ENCODE measurements around the gene GALNS.

The GALNS gene

GRCh38 chr16:88798772-88799455 lies 57.8 kb downstream of the GALNS start:
- Histone ChIP-seq H3K9me3 (ENCODE audit: insufficient read depth, low read length) (no peaks in the 10 kb centered on the region), H2AFZ (ENCODE audit: low read depth, low read length, severe bottlenecking) (no peak overlapping the region), H3K27ac (ENCODE audit: low read depth, low read length) (no peak overlapping the region), H3K4me3 (ENCODE audit: insufficient read depth, low read length, poor library complexity, severe bottlenecking) (no peak overlapping the region), H3F3A (ENCODE audit: insufficient read depth) (peaks cover 7% of the 10 kb centered on the region; the same call in 1 of the 2 replicates), H3K36me3 (ENCODE audit: low read length) (no peaks in the 10 kb centered on the region), H3K27me3 (ENCODE audit: low read length) (no peaks in the 10 kb centered on the region), H3K9me2 (replicated peaks; ENCODE audit: insufficient read depth, low read length) (no peaks in the 10 kb centered on the region), H3K9ac (ENCODE audit: low read length) (no peak overlapping the region), H3K79me2 (ENCODE audit: insufficient read depth, low read length) (no peaks in the 10 kb centered on the region), H3K4me2 (ENCODE audit: low read depth, low read length, poor library complexity, severe bottlenecking) (no peak overlapping the region), H4K20me1 (ENCODE audit: low read depth, low read length) (no peaks in the 10 kb centered on the region)
- TF ChIP-seq CTCF (IDR thresholded peaks at IDR 0.05; ENCODE audit: insufficient read depth, low read length, poor library complexity, severe bottlenecking) (no peak), EZH2phosphoT487 (conservative IDR thresholded peaks at IDR 0.05; ENCODE audit: low read length) (no peak)

GRCh38 chr16:88798073-88798472 lies 58.7 kb downstream of the GALNS start:
- Histone ChIP-seq H3K4me3 (ENCODE audit: insufficient read depth, low read length, poor library complexity, severe bottlenecking) (no peak overlapping the region), H3K4me2 (ENCODE audit: low read depth, low read length, poor library complexity, severe bottlenecking) (no peak overlapping the region), H3K27me3 (ENCODE audit: low read length) (no peaks in the 10 kb centered on the region), H3K9me2 (replicated peaks; ENCODE audit: insufficient read depth, low read length) (no peaks in the 10 kb centered on the region), H2AFZ (ENCODE audit: low read depth, low read length, severe bottlenecking) (no peak overlapping the region), H3K36me3 (ENCODE audit: low read length) (no peaks in the 10 kb centered on the region), H4K20me1 (ENCODE audit: low read depth, low read length) (no peaks in the 10 kb centered on the region), H3K27ac (ENCODE audit: low read depth, low read length) (no peak overlapping the region), H3F3A (ENCODE audit: insufficient read depth) (peaks cover 7% of the 10 kb centered on the region; the same call in 1 of the 2 replicates), H3K79me2 (ENCODE audit: insufficient read depth, low read length) (no peaks in the 10 kb centered on the region), H3K9ac (ENCODE audit: low read length) (no peak overlapping the region), H3K9me3 (ENCODE audit: insufficient read depth, low read length) (no peaks in the 10 kb centered on the region)
- no peak for TF ChIP-seq EZH2phosphoT487 (conservative IDR thresholded peaks at IDR 0.05; ENCODE audit: low read length)
- no peak for TF ChIP-seq CTCF (IDR thresholded peaks at IDR 0.05; ENCODE audit: insufficient read depth, low read length, poor library complexity, severe bottlenecking)

- H3K27ac ChIP-seq (ENCODE audit: low read depth, low read length), result no peak overlapping the region
- no peaks in the 10 kb centered on the region for H3K27me3 ChIP-seq (ENCODE audit: low read length)
- no peaks in the 10 kb centered on the region for H3K79me2 ChIP-seq (ENCODE audit: insufficient read depth, low read length)
- TF ChIP-seq EZH2phosphoT487 (conservative IDR thresholded peaks at IDR 0.05; ENCODE audit: low read length) (no peak), CTCF (IDR thresholded peaks at IDR 0.05; ENCODE audit: insufficient read depth, low read length, poor library complexity, severe bottlenecking) (no peak)
- no peak overlapping the region for H3K4me2 ChIP-seq (ENCODE audit: low read depth, low read length, poor library complexity, severe bottlenecking)
- H2AFZ ChIP-seq (ENCODE audit: low read depth, low read length, severe bottlenecking), result no peak overlapping the region
- no peaks in the 10 kb centered on the region for H4K20me1 ChIP-seq (ENCODE audit: low read depth, low read length)
- H3K36me3 ChIP-seq (ENCODE audit: low read length), result no peaks in the 10 kb centered on the region
- H3K9me2 ChIP-seq (replicated peaks; ENCODE audit: insufficient read depth, low read length), result no peaks in the 10 kb centered on the region
- H3K9ac ChIP-seq (ENCODE audit: low read length), result no peak overlapping the region
- no peaks in the 10 kb centered on the region for H3K9me3 ChIP-seq (ENCODE audit: insufficient read depth, low read length)
- H3F3A ChIP-seq (ENCODE audit: insufficient read depth), result no peaks in the 10 kb centered on the region
- H3K4me3 ChIP-seq (ENCODE audit: insufficient read depth, low read length, poor library complexity, severe bottlenecking), result no peak overlapping the region
These were observed 60.5 kb downstream of the GALNS start for GRCh38 chr16:88796278-88796677.

Data from SU-DHL-6 (cell line).